HepG2 (cell line): ENCODE data around the gene GIN1. TPM values are rescaled to one million over a fixed set of nuclear protein-coding genes. Genes with fewer than 3 reads are reported as not detected.
A peak's percentile ranks its signal among the peaks of the same experiment; 100 is the strongest.

Experiments used
- E2F1 ChIP-seq: sonication (generic); formaldehyde crosslinking; IDR thresholded peaks from 2 replicates; pipeline ENCODE4 v1.5.0; 2020; ENCODE audit warnings: missing genetic modification reagents
- HNRNPH1 ChIP-seq: fragments of 200-400 bp; formaldehyde crosslinking; optimal IDR thresholded peaks from 2 replicates; pipeline ENCODE3; 2017; ENCODE audit warnings: mild to moderate bottlenecking, low read depth, low read length
- JUNB ChIP-seq: sonication (generic); formaldehyde crosslinking; IDR thresholded peaks from 2 replicates; pipeline ENCODE4 v1.8.0; 2022; ENCODE audit warnings: missing genetic modification reagents, mild to moderate bottlenecking, borderline replicate concordance
- KIAA2018 ChIP-seq: sonication (generic); formaldehyde crosslinking; IDR thresholded peaks from 2 replicates; pipeline ENCODE4 v1.5.0; 2020; ENCODE audit warnings: mild to moderate bottlenecking, missing genetic modification reagents, borderline replicate concordance
- KLF11 ChIP-seq: IDR thresholded peaks from 2 replicates; pipeline ENCODE4 v1.6.1; 2016; ENCODE audit warnings: missing compliant biosample characterization
- MXD1 ChIP-seq: sonication (generic); formaldehyde crosslinking; IDR thresholded peaks from 2 replicates; pipeline ENCODE4 v1.4.0; 2020; ENCODE audit warnings: mild to moderate bottlenecking, missing genetic modification reagents
- NR2F2 ChIP-seq: IDR thresholded peaks from 2 replicates; pipeline ENCODE4 v1.6.1; 2012; ENCODE audit warnings: low read depth, inconsistent platforms, borderline replicate concordance
- PHB2 ChIP-seq: fragments of 450-650 bp; IDR thresholded peaks from 2 replicates; pipeline ENCODE4 v1.6.1; 2018; ENCODE audit not compliant: partially characterized antibody
- SRSF4 ChIP-seq: fragments of 200-400 bp; formaldehyde crosslinking; IDR thresholded peaks from one replicate; pipeline ENCODE4 v1.6.1; 2018; ENCODE audit warnings: mild to moderate bottlenecking, low read depth, low read length, moderate library complexity; ENCODE audit not compliant: poor library complexity, severe bottlenecking
- U2AF2 ChIP-seq: fragments of 200-400 bp; formaldehyde crosslinking; IDR thresholded peaks from 2 replicates; pipeline ENCODE4 v1.6.1; 2017; ENCODE audit warnings: low read depth, mild to moderate bottlenecking, low read length
- ZNF18 ChIP-seq: sonication (generic); formaldehyde crosslinking; IDR thresholded peaks from 2 replicates; pipeline ENCODE4 v1.8.0; 2022; ENCODE audit warnings: mild to moderate bottlenecking, missing genetic modification reagents; ENCODE audit not compliant: insufficient replicate concordance
- ZNF282 ChIP-seq: fragments of 450-650 bp; IDR thresholded peaks from 2 replicates; pipeline ENCODE4 v1.6.1; 2018; ENCODE audit not compliant: partially characterized antibody
- ZNF362 ChIP-seq: sonication (generic); formaldehyde crosslinking; IDR thresholded peaks from 2 replicates; pipeline ENCODE4 v1.4.0; 2020; ENCODE audit warnings: missing genetic modification reagents, mild to moderate bottlenecking, borderline replicate concordance
- ZNF552 ChIP-seq: sonication (generic); formaldehyde crosslinking; IDR thresholded peaks from 2 replicates; pipeline ENCODE4 v1.9.0; 2022; ENCODE audit warnings: missing genetic modification reagents, mild to moderate bottlenecking, borderline replicate concordance
- ZNF589 ChIP-seq: sonication (generic); formaldehyde crosslinking; conservative IDR thresholded peaks from 2 replicates; pipeline ENCODE4 v1.8.0; 2022; ENCODE audit warnings: mild to moderate bottlenecking, moderate library complexity, missing genetic modification reagents
- polyA plus RNA-seq, 8 experiments: library from polyadenylated mRNA; depleted of rRNA in 3 of 8; stranded (reverse) in 7 of 8; unstranded in 1 of 8; fragments of >200 nt; fragmentation: Illumina TruSeq in 4 of 8; extraction: Trizol in 4 of 8; gene quantifications; 2 replicates each; pipeline versions ENCODE4 v1.2.1 to v1.2.3, GENCODE V29; 2011 to 2016; ENCODE audit warnings: low read depth in 4 of 8, missing spikeins in 1 of 8, mixed read lengths in 1 of 8; ENCODE audit not compliant: insufficient read depth in 1 of 8
- total RNA-seq, 5 experiments: library from RNA; depleted of rRNA; stranded (reverse); fragments of >200 nt; fragmentation: Illumina TruSeq; extraction: Trizol; gene quantifications; 2 replicates each; pipeline ENCODE4 v1.2.3, GENCODE V29; 2016; ENCODE audit warnings: low read depth in 1 of 5

The GIN1 gene
- total and polyA plus RNA-seq, 2 of the 13 experiments (the other 11 are each of a cell fraction or from before 2014, with no cell fraction given): 1.7 to 7.7 TPM

- 0 out of 2 replicates have a peak, but pooled peaks have one; percentile 66 for TF ChIP-seq KIAA2018 (CRISPR knock-in tag)
- TF ChIP-seq HNRNPH1: no peak
- no peak for TF ChIP-seq PHB2
- TF ChIP-seq MXD1: no peak
- peak; percentile 72; the same call in 1 of the 2 replicates for TF ChIP-seq KLF11 (CRISPR knock-in tag)
- TF ChIP-seq SRSF4: no peak
- TF ChIP-seq NR2F2: peak; percentile 28; the same call in 1 of the 2 replicates
- peak; percentile 70; the same call in 1 of the 2 replicates for TF ChIP-seq E2F1
- 0 out of 2 replicates have a peak, but pooled peaks have one; percentile 44 for TF ChIP-seq JUNB (CRISPR knock-in tag)
- peak; percentile 65; the same call in 1 of the 2 replicates for TF ChIP-seq ZNF552
- TF ChIP-seq ZNF362 (CRISPR knock-in tag): no peak
- TF ChIP-seq U2AF2: no peak
- TF ChIP-seq ZNF589: peak; percentile 92
- no peak for TF ChIP-seq ZNF18
- TF ChIP-seq ZNF282: no peak
Observed at GRCh38 chr5:103119765-103120606, at the start of gene GIN1, which contains the start of gene PPIP5K2 (continued).
